ENCODE data around the gene MAPKAPK5.
A peak's percentile ranks its signal among the peaks of the same experiment; 100 is the strongest.

MAPKAPK5 gene, protein sequence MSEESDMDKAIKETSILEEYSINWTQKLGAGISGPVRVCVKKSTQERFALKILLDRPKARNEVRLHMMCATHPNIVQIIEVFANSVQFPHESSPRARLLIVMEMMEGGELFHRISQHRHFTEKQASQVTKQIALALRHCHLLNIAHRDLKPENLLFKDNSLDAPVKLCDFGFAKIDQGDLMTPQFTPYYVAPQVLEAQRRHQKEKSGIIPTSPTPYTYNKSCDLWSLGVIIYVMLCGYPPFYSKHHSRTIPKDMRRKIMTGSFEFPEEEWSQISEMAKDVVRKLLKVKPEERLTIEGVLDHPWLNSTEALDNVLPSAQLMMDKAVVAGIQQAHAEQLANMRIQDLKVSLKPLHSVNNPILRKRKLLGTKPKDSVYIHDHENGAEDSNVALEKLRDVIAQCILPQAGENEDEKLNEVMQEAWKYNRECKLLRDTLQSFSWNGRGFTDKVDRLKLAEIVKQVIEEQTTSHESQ
- 52.7 to 72.6 (median 66.2) reads per million in 3 donors for total RNA-seq

- peak within 1 kb of the TSS; percentile 81 for H3K4me3 ChIP-seq (ENCODE audit: insufficient read depth, low read depth, low read length, poor library complexity, severe bottlenecking)
- DNase-seq, result peak; percentile 92 to 95 (median 93)
- H3K36me3 ChIP-seq (ENCODE audit: control insufficient read depth, insufficient read depth, low read length), result no peaks in the 10 kb centered on the region
- peaks cover 25% of the 10 kb centered on the region for H3K4me1 ChIP-seq (ENCODE audit: control insufficient read depth, insufficient read depth, low read length, poor library complexity, severe bottlenecking)
- no peaks in the 10 kb centered on the region for H3K9me3 ChIP-seq (ENCODE audit: control insufficient read depth, low read length)
- peak within 1 kb of the TSS; percentile 88 for H3K27ac ChIP-seq (ENCODE audit: insufficient read depth, low read length, poor library complexity, severe bottlenecking)
- H3K27me3 ChIP-seq (replicated peaks; ENCODE audit: control insufficient read depth, insufficient read depth, low read length, poor library complexity, severe bottlenecking), result no peaks in the 10 kb centered on the region
Observed at GRCh38 chr12:111841750-111842555, at the start of gene MAPKAPK5. MAPKAPK5 (plus strand) TSS chr12:111842228; CDS start chr12:111842734, 506 bp downstream.

DNA sequence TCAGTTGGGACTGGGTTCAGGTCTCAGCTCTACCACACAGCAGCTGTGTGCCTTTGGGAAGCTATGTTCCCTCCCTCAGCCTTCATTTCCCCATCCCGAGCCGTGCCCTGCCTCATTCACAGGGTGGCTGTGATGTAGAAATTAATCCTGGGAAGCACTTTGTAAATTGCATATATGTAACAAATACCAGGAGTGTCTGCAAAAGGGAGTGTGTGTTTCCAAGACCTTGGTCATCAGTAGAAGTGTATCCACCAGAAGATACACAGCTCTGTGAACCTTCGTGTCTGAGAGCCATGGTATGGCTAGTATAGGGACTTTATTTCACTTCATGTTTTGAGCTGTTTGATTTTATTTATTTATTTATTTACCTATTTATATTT is 49.2 kb upstream of the MAPKAPK5 start:
- no peak overlapping the region for H3K27ac ChIP-seq (ENCODE audit: insufficient read depth, low read length, poor library complexity, severe bottlenecking)
- no peak for DNase-seq
- H3K4me1 ChIP-seq (ENCODE audit: control insufficient read depth, insufficient read depth, low read length, poor library complexity, severe bottlenecking), result no peaks in the 10 kb centered on the region
- no peaks in the 10 kb centered on the region for H3K27me3 ChIP-seq (replicated peaks; ENCODE audit: control insufficient read depth, insufficient read depth, low read length, poor library complexity, severe bottlenecking)
- H3K9me3 ChIP-seq (ENCODE audit: control insufficient read depth, low read length), result no peaks in the 10 kb centered on the region
- no peak overlapping the region for H3K4me3 ChIP-seq (ENCODE audit: insufficient read depth, low read depth, low read length, poor library complexity, severe bottlenecking)
- H3K36me3 ChIP-seq (ENCODE audit: control insufficient read depth, insufficient read depth, low read length), result no peaks in the 10 kb centered on the region

DNA sequence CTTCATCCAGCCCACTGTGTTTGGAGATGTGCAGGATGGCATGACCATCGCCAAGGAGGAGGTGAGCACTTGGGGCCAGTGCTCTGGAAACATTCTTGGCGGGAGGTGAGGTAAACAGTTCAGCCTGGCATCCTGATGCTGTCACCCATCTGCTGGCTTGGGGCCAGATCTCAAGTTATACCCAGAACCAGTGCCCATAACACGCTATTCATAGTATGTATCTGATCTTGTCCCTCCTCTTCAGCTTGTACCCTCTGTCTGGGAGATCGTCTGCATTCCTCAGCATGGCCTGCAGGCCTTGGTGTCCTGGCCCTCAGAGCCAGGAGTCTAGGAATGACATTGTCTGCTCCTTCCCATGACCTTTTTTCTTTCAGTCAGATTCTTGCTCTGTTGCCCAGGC is 43.8 kb upstream of the MAPKAPK5 start:
- Histone ChIP-seq H3K27me3 (replicated peaks; ENCODE audit: control insufficient read depth, insufficient read depth, low read length, poor library complexity, severe bottlenecking) (no peaks in the 10 kb centered on the region), H3K36me3 (ENCODE audit: control insufficient read depth, insufficient read depth, low read length) (no peaks in the 10 kb centered on the region), H3K4me1 (ENCODE audit: control insufficient read depth, insufficient read depth, low read length, poor library complexity, severe bottlenecking) (no peaks in the 10 kb centered on the region), H3K9me3 (ENCODE audit: control insufficient read depth, low read length) (no peaks in the 10 kb centered on the region), H3K27ac (ENCODE audit: insufficient read depth, low read length, poor library complexity, severe bottlenecking) (no peak overlapping the region), H3K4me3 (ENCODE audit: insufficient read depth, low read depth, low read length, poor library complexity, severe bottlenecking) (no peak overlapping the region)
- DNase-seq, result no peak

GRCh38 chr12:111799758-111800157 is 42.3 kb upstream of the MAPKAPK5 start:
- Histone ChIP-seq H3K27ac (ENCODE audit: insufficient read depth, low read length, poor library complexity, severe bottlenecking) (no peak overlapping the region), H3K36me3 (ENCODE audit: control insufficient read depth, insufficient read depth, low read length) (no peaks in the 10 kb centered on the region), H3K4me3 (ENCODE audit: insufficient read depth, low read depth, low read length, poor library complexity, severe bottlenecking) (no peak overlapping the region), H3K4me1 (ENCODE audit: control insufficient read depth, insufficient read depth, low read length, poor library complexity, severe bottlenecking) (no peaks in the 10 kb centered on the region), H3K9me3 (ENCODE audit: control insufficient read depth, low read length) (no peaks in the 10 kb centered on the region), H3K27me3 (replicated peaks; ENCODE audit: control insufficient read depth, insufficient read depth, low read length, poor library complexity, severe bottlenecking) (no peaks in the 10 kb centered on the region)
- DNase-seq, result no peak

DNA sequence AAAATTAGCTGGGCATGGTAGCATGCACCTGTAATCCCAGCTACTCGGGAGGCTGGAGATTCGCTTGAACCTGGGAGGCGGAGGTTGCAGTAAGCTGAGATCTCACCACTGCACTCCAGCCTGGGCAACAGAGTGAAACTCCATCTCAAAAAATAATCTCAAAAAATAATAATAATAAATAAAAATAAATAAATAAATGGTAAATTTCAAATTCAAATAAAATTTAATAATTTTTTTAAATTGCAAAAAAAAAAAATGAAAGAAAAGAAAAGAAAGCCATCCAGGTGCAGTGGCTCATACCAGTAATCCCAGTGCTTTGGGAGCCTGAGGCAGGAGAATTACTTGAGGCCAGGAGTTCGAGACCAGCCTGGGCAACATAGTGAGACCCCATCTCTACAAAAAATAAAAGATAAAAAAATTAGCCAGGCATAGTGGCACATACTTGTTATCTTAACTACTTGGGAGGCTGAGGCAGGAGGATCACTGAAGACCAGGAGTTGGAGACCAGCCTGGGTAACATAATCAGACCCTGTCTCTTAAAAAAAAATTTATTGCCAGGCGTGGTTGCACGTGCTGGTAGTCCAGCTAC is 38.9 kb upstream of the MAPKAPK5 start:
- Histone ChIP-seq H3K4me1 (ENCODE audit: control insufficient read depth, insufficient read depth, low read length, poor library complexity, severe bottlenecking) (no peaks in the 10 kb centered on the region), H3K4me3 (ENCODE audit: insufficient read depth, low read depth, low read length, poor library complexity, severe bottlenecking) (no peak overlapping the region), H3K27me3 (replicated peaks; ENCODE audit: control insufficient read depth, insufficient read depth, low read length, poor library complexity, severe bottlenecking) (no peaks in the 10 kb centered on the region), H3K9me3 (ENCODE audit: control insufficient read depth, low read length) (no peaks in the 10 kb centered on the region), H3K27ac (ENCODE audit: insufficient read depth, low read length, poor library complexity, severe bottlenecking) (no peak overlapping the region), H3K36me3 (ENCODE audit: control insufficient read depth, insufficient read depth, low read length) (no peaks in the 10 kb centered on the region)
- no peak for DNase-seq

DNA sequence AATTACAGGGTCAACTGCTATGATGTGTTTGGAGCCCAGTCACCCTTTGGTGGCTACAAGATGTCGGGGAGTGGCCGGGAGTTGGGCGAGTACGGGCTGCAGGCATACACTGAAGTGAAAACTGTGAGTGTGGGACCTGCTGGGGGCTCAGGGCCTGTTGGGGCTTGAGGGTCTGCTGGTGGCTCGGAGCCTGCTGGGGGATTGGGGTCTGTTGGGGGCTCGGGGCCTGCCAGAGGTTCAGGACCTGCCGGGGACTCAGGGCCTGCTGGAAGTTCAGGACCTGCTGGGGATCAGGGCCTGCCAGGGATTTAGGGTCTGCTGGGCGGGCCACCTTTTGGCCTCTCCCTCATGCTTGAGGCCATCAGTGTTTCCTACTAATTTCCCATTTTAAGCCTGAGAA is 38.2 kb upstream of the MAPKAPK5 start:
- H3K4me3 ChIP-seq (ENCODE audit: insufficient read depth, low read depth, low read length, poor library complexity, severe bottlenecking), result no peak overlapping the region
- no peaks in the 10 kb centered on the region for H3K27me3 ChIP-seq (replicated peaks; ENCODE audit: control insufficient read depth, insufficient read depth, low read length, poor library complexity, severe bottlenecking)
- no peak for DNase-seq
- H3K27ac ChIP-seq (ENCODE audit: insufficient read depth, low read length, poor library complexity, severe bottlenecking), result no peak overlapping the region
- no peaks in the 10 kb centered on the region for H3K4me1 ChIP-seq (ENCODE audit: control insufficient read depth, insufficient read depth, low read length, poor library complexity, severe bottlenecking)
- H3K36me3 ChIP-seq (ENCODE audit: control insufficient read depth, insufficient read depth, low read length), result no peaks in the 10 kb centered on the region
- no peaks in the 10 kb centered on the region for H3K9me3 ChIP-seq (ENCODE audit: control insufficient read depth, low read length)

DNA sequence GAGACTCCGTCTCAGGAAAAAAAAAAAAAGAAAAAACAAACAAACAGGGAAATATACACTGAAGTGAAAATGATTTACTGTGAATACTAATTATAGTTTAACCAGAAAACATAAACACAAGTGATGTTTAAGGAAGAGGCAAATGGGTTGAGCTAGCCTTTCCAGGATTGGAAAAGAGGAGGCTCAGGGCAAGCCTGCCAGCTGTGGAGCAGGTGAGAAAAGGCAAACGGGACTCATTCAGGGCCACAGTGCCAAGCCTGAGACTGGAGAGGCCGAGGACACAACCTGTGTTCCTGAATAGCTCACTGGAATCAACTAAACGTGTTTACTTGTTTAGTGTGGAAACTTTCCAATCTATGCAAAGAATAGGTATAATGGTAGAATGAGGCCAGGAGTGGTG is 35.7 kb upstream of the MAPKAPK5 start:
- Histone ChIP-seq H3K9me3 (ENCODE audit: control insufficient read depth, low read length) (no peaks in the 10 kb centered on the region), H3K27ac (ENCODE audit: insufficient read depth, low read length, poor library complexity, severe bottlenecking) (no peak overlapping the region), H3K27me3 (replicated peaks; ENCODE audit: control insufficient read depth, insufficient read depth, low read length, poor library complexity, severe bottlenecking) (no peaks in the 10 kb centered on the region), H3K4me3 (ENCODE audit: insufficient read depth, low read depth, low read length, poor library complexity, severe bottlenecking) (no peak overlapping the region), H3K36me3 (ENCODE audit: control insufficient read depth, insufficient read depth, low read length) (no peaks in the 10 kb centered on the region), H3K4me1 (ENCODE audit: control insufficient read depth, insufficient read depth, low read length, poor library complexity, severe bottlenecking) (no peaks in the 10 kb centered on the region)
- DNase-seq, result no peak

- Histone ChIP-seq H3K36me3 (ENCODE audit: control insufficient read depth, insufficient read depth, low read length) (no peaks in the 10 kb centered on the region), H3K4me1 (ENCODE audit: control insufficient read depth, insufficient read depth, low read length, poor library complexity, severe bottlenecking) (no peaks in the 10 kb centered on the region), H3K9me3 (ENCODE audit: control insufficient read depth, low read length) (no peaks in the 10 kb centered on the region), H3K4me3 (ENCODE audit: insufficient read depth, low read depth, low read length, poor library complexity, severe bottlenecking) (no peak overlapping the region), H3K27me3 (replicated peaks; ENCODE audit: control insufficient read depth, insufficient read depth, low read length, poor library complexity, severe bottlenecking) (no peaks in the 10 kb centered on the region), H3K27ac (ENCODE audit: insufficient read depth, low read length, poor library complexity, severe bottlenecking) (no peak overlapping the region)
- DNase-seq, result no peak
Observed at GRCh38 chr12:111807232-111807631, 34.8 kb upstream of the MAPKAPK5 start.

DNA sequence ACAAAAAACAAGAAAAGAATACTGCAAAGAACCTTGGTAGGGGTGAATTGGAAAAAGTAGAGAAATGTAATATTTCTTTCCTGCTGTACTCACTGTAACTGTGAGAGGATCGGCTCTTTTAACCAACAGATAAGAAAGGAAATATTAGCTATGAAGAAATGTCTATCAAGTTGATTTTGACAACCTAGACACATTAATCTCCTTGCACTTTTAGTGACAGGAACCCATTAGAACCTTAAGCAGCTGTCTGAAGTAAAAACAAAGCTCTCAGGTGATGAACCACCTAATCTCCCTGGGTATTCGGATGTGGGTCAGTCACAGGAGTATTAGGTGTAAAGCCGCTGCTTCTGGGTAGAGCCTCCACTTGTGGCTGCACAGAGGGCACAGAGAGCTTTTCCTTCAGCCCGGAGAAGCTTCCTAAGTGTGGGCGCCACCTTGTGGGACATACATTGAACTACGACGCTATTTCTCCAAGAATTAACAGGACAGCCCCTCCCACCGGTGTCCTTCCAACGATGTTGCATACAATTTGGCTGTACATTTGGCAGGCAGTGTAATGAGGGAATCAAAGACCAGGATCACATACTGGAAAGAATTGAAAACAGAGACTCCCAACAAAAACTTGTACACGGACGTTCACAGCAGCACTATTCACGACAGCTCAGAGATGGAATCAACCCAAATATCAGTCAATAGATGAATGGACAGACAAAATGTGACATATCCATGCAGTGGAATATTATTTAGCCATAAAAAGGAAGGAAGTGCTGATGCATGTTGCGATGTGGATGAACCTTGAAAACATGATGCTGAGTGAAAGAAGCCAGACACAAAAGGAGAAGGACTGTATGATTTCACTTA is 28.9 kb upstream of the MAPKAPK5 start:
- Histone ChIP-seq H3K36me3 (ENCODE audit: control insufficient read depth, insufficient read depth, low read length) (no peaks in the 10 kb centered on the region), H3K27me3 (replicated peaks; ENCODE audit: control insufficient read depth, insufficient read depth, low read length, poor library complexity, severe bottlenecking) (no peaks in the 10 kb centered on the region), H3K9me3 (ENCODE audit: control insufficient read depth, low read length) (no peaks in the 10 kb centered on the region), H3K4me3 (ENCODE audit: insufficient read depth, low read depth, low read length, poor library complexity, severe bottlenecking) (no peak overlapping the region), H3K4me1 (ENCODE audit: control insufficient read depth, insufficient read depth, low read length, poor library complexity, severe bottlenecking) (no peaks in the 10 kb centered on the region), H3K27ac (ENCODE audit: insufficient read depth, low read length, poor library complexity, severe bottlenecking) (no peak overlapping the region)
- peak; percentile 8 to 47 (median 21) for DNase-seq
